GM15510 (cell line): ENCODE data around the gene HEYL.

Source experiments
- POLR2A ChIP-seq: IDR thresholded peaks from 3 replicates; pipeline ENCODE4 v1.6.1; 2011; ENCODE audit warnings: borderline replicate concordance; ENCODE audit not compliant: insufficient read length; ENCODE audit errors: extremely low read depth

HEYL gene

DNA sequence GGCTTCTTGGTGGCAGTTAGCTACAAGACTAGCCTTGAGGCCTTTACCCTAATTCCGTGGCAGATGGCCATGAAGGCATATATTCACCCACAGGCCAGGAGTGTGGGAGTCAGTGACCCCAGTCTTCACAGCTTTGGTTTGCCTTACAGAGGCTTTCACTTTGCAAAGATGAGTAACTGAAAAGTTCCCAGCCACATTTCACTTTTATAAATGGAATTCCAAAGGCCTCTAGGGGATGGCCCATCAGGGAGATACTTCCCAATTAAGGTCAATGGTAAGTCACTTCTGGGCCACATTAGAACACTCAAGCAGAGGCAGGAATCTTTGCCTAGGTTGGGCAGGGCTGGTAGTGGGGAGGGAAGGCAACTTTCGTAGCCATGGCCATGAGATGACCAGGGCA, 13.1 kb upstream of the HEYL start:
- TF ChIP-seq POLR2A, result no peak

DNA sequence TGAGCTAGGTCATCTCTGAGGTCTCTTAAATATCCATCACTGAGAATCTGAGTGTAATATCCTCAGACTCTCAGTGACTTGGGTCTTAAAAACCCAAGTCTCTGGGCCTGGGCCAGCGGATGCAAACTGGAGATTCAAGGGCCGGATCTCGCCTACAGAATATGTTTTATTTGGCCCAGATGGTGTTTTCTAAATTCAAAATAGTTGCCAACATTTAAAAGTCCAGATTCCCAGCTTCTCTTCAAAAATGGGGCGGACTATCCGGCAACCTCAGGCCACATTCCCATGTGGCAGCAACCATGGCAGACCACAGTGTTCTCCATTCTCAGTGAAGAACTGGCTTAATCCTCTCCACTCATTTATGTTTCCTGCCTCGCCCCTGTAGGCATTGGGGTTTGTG, 12.7 kb upstream of the HEYL start:
- no peak for TF ChIP-seq POLR2A

DNA sequence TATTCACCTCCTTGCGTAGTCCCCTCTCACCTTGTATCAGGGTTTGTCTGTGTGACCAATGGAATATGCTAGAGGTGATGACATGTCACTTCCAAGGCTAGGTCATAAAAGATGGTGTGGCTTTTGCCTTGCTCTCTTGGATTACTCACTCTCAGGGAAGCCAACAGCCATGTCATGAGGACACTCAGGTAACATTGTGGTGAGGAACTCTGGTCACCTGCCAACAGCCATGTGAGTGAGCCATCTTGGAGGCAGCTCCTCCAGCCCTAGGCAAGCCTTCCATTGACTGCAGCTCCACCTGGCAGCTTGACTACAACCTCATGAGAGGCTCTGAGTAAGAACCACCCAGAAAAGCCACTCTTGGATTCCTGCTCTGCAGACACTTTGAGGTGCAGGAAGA, 11.0 kb upstream of the HEYL start:
- no peak for TF ChIP-seq POLR2A

DNA sequence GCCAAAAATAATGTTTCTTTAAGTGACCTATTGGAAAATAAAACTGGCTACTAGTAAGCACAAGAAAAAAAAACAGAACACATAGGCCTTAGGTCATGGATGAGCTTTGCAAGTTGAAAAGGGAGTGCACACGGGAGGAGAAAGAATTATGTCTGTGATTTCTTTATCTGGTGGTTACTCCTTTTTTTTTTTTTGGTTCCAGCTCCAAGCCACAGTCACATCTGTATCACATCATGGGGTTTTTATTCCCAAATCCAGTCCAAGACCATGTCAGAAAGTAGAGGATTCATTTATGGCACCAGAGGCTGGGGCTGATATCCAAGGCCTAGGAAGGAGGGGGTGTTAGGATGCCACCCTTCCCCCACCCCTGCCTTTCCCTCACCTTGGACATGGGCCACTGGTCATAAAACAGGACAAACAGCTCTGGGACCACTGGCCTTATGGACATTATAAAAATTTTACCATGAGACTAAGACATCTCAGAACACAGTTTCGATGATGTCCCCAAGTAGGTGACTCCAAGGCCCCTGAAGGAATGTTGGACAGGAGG, 10.3 kb upstream of the HEYL start:
- TF ChIP-seq POLR2A, result no peak

DNA sequence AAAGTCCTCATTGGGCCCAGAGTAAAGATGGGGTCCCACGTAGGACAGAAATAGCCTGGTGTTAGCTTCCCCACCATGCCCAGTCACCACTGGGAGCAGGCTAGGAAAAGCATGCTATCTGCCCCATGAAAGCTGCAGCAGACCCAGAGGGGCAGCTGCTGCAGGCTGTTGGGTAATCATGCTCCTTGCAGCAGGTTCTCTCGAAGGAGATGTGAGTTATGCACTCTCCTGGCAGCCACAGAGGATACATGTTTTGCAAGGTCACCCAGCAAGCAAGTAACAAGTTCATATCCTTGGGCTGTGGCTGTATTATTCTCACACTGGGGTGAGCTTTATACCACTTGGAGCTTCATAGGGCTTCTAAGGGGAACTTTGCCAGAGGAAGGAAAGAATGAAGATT, 9.1 kb upstream of the HEYL start:
- TF ChIP-seq POLR2A, result no peak

DNA sequence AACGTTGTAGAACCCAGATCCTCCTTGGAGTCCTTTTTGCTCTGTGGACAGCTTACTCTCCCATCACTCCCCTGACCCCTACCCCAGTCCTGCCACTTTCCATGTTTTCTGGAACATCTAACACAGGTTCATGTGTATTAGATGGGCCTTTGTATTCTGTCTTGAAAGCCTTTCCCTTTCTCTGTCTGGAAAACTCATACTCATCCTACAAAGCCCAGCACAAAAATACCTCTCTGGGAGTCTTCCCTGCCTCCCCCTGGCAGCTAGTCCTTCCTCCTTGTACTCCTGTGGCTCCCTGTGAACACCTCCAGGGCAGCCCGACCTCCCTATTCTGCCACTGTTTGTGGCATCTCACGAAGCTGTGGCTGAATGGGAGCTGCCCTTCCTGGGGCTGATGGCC, 7.8 kb upstream of the HEYL start:
- no peak for TF ChIP-seq POLR2A

DNA sequence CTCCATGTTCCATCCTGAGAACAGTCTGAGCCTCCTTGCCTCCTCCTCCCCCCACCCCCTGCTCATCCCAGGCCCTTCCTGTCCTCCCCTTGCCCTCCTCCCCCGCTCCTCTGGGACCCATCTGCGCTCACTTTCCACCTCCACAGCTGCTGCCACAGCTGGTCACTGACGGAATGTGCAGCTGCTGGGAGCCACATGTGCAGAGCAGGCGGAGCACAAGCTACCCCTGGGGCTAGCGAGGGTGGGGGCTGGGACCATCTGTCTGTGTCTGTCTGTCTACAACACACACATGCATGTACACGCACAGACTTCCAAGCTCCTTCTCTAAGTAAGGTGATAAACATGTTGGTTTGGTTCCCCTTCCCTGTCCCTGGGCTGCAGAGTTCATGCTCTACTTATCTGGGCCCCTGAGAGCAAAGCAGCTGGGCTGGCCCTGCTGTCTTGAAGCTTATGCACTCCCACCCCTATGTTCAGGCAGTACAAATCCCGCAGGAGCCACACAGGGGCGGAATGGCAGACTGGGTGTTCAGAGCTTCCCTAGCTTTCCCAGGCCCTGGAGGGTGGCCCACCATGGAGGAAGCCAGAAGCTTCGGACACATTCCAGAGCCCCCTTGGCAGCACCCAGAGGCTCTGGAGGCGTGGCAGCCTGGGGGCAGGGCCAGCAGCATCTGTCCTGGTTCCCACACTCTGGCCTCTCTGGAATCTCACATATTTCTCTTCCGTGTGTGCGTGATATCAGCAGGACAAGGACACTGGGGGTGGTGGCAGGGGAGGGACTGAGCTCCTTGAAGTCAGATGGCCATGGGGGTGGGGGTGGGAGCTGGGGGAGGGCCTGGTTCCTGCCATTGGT, 7.0 kb upstream of the HEYL start:
- TF ChIP-seq POLR2A, result no peak

DNA sequence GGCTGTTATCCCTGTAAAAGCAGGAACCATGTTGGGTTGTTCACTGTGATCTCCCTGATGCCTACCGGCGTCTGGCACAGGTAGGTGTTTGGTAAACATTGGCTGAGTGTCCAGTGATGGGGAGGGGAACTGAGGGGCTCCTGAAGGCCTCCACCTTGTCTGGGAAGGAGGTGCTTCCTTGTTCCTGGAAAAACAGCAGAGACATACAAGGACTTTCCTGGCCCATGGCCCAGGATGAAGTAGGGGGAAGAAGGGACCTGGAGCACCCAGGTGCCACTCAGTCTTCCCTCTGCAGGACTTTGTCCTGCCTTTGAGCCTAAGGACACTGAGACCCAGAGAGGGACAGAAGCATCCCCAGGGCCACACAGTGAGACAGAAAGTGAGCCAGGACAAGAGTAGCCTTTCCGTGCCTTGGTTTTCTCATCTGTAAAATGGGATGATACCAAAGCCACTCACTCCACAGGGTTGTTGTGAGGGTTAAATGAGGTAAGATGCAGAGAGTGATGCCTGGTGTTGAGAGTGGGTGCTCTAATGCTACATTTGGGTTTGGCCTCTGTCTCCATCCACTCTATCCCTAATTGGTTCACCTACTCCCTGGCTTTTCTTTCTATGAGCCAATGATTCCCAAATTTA, 6.1 kb upstream of the HEYL start:
- TF ChIP-seq POLR2A, result no peak

DNA sequence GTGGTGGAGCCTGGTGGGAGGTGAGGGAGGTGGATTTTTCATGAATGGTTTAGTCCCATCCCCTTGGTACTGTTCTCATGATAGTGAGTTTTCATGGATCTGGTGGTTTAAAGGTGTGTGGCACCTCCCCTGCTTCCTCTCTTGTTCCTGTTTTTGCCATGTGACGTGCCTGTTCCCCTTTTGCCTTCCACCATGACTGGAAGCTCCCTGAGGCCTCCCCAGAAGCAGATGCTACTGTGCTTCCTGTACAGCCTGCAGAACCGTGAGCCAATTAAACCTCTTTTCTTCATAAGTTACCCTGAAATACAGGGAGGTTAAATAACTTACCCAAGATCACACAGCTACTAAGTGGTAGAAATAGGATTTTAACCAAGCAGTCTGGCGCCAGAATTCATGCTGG, 4.3 kb upstream of the HEYL start:
- TF ChIP-seq POLR2A, result no peak

DNA sequence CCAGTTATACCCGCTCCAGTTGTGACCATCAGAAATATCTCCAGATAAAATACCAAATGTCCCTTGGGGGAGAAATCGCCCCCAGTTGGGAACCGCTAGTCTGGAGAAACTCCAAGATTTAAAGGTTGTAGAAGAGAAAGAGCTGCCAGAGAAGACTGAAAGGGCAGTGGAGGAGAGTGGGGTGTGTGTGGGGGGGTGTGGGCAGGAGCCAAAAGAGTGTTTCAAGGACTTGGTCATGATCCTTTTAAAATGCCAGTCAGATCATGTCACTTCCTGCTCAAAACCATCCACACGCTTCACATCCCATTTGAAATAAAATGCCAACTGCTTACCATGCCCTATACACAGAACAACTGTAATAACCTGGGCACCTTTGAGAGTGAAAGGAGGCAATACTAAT, 3.4 kb upstream of the HEYL start:
- no peak for TF ChIP-seq POLR2A

DNA sequence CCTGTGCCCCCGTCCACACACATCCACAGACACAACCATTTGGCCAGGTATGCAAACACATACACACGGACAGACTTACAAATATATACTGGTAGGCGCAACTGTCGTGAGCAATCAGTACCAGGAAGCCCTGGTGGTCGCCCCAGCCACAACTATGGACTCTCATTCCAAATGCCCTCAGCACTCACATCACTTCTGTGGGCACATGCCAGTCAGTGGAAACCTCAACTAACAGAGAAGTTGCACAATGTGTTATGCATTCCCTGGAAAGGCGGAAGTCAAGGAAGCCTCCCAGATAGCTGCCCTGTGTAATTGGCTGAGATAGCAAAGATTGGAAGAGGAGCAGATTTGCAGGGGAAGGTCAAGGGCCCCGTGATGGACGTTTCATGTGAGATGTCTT, 1.4 kb upstream of the HEYL start:
- no peak for TF ChIP-seq POLR2A

DNA sequence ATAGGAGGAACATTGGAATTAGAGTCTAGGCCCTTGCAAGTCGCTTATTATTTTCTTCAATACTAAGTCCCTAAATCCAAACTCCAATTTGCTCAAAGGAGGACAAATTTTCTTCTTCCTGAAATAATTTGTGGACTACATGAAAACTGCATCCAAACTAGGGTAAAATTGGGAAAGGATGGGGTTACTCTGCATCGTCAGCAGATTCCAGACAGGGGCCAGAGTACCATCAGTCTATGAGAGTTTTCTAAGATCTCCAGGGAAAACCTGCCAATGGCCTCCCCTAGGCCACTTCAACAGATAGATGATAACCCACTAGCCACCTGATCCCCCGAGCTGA, 508 bp downstream of the HEYL start:
- no peak for TF ChIP-seq POLR2A

DNA sequence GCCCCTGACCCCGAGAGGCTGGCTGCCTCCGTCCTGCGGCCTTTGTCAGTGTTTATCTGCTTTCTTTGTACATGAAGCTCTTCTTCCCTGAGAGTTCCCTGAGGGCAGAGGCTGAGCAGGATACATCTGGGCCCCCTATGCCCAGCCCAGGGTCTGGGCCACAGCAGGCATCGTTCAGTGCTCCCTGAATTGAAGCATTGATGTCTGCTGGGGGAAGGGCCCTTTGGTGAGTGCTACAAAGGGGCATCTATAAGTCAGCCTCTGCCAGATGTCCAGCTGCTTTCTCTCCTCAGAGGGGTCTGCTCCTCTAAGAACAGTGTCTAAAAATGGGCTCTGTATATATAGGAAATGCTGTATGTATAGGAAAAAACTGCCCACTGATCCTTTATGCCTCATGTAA, 2.1 kb downstream of the HEYL start:
- TF ChIP-seq POLR2A, result no peak

DNA sequence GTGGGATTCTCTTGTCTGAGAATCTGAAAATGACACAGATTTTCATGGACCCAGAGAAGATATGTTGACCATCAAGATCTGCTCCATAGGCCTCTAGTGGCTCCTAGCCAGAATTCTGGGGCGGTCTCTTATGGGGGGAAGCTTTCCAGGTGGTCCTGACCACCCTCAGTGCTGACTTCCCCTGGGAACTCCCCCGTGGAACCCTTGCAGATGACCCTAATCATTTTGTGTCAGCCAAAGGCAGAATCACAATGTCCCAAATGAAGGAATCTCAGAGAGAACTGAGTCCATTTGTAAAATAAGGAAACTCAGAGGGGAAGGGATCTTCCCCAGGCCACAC, 3.6 kb downstream of the HEYL start:
- no peak for TF ChIP-seq POLR2A

DNA sequence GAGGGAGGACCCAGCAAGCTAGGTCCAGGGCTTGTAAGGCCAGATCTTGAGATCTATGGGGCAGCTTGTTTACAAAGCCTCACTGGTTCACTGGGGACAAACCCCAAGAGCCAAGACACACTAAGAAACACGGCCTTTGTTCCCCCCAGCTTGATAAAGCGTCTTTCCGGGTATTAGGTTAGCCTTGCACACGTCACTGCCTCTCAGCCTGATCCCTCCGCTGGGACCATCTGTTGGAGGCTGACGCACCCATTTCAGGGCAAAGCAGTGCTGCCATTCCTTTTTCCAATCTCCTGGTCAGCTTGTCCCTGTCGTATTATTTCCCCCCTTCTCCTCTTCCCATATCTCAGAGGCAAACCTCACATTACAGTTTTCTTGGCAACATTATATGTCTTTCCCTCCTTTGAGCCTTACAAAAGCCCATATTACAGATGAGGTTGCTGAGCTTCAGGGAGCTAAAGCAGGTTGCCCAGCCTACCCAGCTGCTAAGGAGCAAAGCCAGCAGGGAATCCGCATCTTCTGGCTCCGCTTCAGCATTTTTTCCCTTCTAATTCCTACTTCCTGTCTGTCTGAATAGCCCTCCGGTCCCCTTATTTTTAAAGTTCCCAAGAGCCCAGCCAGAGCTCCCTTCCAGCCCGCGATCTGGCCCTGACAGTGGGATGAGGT, 4.1 kb downstream of the HEYL start:
- TF ChIP-seq POLR2A, result no peak

DNA sequence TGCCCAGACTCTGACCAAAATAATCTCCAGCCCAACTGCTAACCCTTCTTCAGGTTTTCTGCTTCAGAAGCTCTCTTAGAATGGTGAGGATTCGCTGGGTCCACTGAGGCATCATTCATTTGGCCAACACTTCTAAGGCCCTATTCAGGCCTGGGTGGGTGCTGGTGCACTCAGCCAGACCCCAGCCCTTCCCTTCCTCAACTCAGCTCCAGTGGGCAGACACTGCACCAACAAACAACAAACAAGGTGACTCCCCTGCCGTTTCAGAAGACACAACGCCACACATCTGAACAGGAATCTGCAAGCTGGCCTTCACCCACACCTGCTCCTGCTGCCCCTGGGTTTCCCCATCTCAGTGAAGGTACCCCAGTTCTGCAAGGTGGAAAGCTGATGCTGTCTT, 6.0 kb downstream of the HEYL start:
- TF ChIP-seq POLR2A, result no peak

DNA sequence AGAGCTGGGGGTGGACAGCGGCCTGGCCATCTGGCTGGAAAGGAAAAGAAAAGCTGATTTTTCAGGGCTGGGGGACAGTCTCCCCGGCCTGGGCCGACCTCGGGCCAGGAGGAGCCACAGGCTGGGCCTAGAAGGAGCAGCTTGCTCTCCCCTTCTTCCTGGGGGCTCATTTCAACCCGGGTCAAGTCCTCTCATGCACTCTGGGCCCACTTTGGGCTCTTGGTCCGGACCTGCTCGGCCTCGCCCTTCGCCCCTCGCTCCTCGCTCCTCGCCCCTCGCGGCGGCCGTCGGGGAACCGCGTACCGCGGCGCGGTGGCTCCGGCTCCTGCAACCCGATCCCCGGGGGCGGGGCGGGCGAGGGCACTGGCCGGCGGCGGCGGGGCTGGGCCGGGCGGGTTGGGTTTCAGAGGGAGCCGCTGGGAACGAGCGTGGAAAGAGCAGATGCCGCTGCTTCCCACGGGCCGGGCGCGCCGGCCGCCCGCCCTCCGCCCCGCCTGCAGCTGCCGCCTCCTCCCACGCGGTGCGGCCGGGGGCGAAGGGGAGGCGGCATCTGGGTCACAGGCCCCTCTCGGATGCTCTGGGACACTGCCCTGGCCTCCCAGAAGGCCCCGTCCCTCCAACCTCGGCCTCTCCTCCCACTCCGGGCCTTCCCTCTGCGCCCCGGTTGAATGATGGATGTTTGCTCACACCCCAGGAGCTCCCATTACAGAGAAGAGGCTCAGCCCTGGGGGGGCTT, 6.6 kb downstream of the HEYL start:
- TF ChIP-seq POLR2A, result no peak
